Lower lobe of right lung (tissue), 2 donors: ENCODE data around the gene OR10A3. TPM values are rescaled to one million over a fixed set of nuclear protein-coding genes. Genes with fewer than 3 reads are reported as not detected.
"Not testable (repeated sequence)": the region's sequence is repeated elsewhere in the genome, so short reads cannot be mapped to it uniquely, and the experiment has no call there.

Experiments
- ATAC-seq, 2 donors: fragments of 200-7000 bp; cut with Tn5 transposase; one replicate each; pipeline ENCODE4 v1.9.1; 2020 to 2022; ENCODE audit warnings: mild to moderate bottlenecking in 2 of 2, moderate library complexity in 2 of 2
- DNase-seq: peaks from one replicate; pipeline ENCODE4 v3.0.0-alpha.2; 2020
- H3K27ac ChIP-seq: fragments of 200-600 bp; one replicate; pipeline ENCODE4 v1.8.0; 2022
- H3K27me3 ChIP-seq: fragments of 200-600 bp; one replicate; pipeline ENCODE4 v1.8.0; 2022; ENCODE audit warnings: low read depth
- H3K36me3 ChIP-seq: fragments of 200-600 bp; one replicate; pipeline ENCODE4 v1.8.0; 2022; ENCODE audit warnings: mild to moderate bottlenecking
- H3K4me1 ChIP-seq: fragments of 200-600 bp; one replicate; pipeline ENCODE4 v1.8.0; 2022
- H3K4me3 ChIP-seq: fragments of 200-600 bp; one replicate; pipeline ENCODE4 v1.8.0; 2022; ENCODE audit warnings: mild to moderate bottlenecking
- H3K9me3 ChIP-seq: fragments of 200-600 bp; one replicate; pipeline ENCODE4 v1.8.0; 2022
- CTCF ChIP-seq: fragments of 200-600 bp; IDR thresholded peaks from one replicate; pipeline ENCODE4 v1.8.0; 2022; ENCODE audit warnings: antibody characterized with exemption, mild to moderate bottlenecking
- intact Hi-C: fragments of 100-400 bp; cut with DNase I; formaldehyde crosslinking; loops from one replicate; pipeline ENCODE4 v1.11.0; 2022
- long read RNA-seq: library from polyadenylated mRNA; unstranded; transcript quantifications from one replicate; pipeline ENCODE4 v2.0.0, GENCODE V29; 2021
- total RNA-seq: library from RNA; stranded (reverse); fragmentation: NEBNext Ultra II Directional; extraction: Animal tissue kit (Norgen Biotek cat#: 25700); gene quantifications from one replicate; pipeline ENCODE4 v1.2.1, GENCODE V29; 2021
- donor health status: DM: no; HTN: yes; CAD: no; lungs with severe emphysema.

OR10A3 gene
- total RNA-seq, result not detected
- long read RNA-seq, result 0 reads

GRCh38 chr11:7941608-7942007 is at the start of gene OR10A3:
Gene OR10A3 (minus strand): TSS chr11:7941708. CDS start chr11:7939520, 2,188 bp downstream.
- ATAC-seq (no peak), DNase-seq (no peak)
- H3K9me3 ChIP-seq, result peaks cover 21% of the 10 kb centered on the region
- no peak for TF ChIP-seq CTCF
- H3K27me3 ChIP-seq, result no peaks in the 10 kb centered on the region
- H3K4me3 ChIP-seq, result no peak within 1 kb of the TSS
- no peaks in the 10 kb centered on the region for H3K36me3 ChIP-seq
- intact Hi-C loops, result no loop called here
- H3K27ac ChIP-seq, result no peak within 1 kb of the TSS
- H3K4me1 ChIP-seq, result no peaks in the 10 kb centered on the region

GRCh38 chr11:7987560-7987883 is 46.0 kb upstream of the OR10A3 start:
- not testable (repeated sequence) for DNase-seq, H3K27me3 ChIP-seq, H3K9me3 ChIP-seq
- Histone ChIP-seq H3K4me3 (peak overlapping the region; percentile 84), H3K36me3 (peaks cover 36% of the 10 kb centered on the region), H3K4me1 (peaks cover 33% of the 10 kb centered on the region), H3K27ac (peak overlapping the region; percentile 82)
- ATAC-seq, result peak; percentile 24 to 56
- intact Hi-C loops, result loop anchor here (5.0 kb wide), 1 partner anchor 95 kb away; no protein-coding TSS in a partner anchor

GRCh38 chr11:7986768-7987559 is 45.5 kb upstream of the OR10A3 start, which contains the start of gene EIF3F:
Gene EIF3F (plus strand): TSS chr11:7987337. CDS start chr11:7987353, 16 bp downstream.
- Histone ChIP-seq H3K4me3 (peak within 1 kb of the TSS; percentile 84), H3K4me1 (peaks cover 33% of the 10 kb centered on the region), H3K9me3 (no peaks in the 10 kb centered on the region), H3K36me3 (peaks cover 31% of the 10 kb centered on the region), H3K27ac (peak within 1 kb of the TSS; percentile 82), H3K27me3 (no peaks in the 10 kb centered on the region)
- intact Hi-C loops, result loop anchor here (5.0 kb wide), 1 partner anchor 95 kb away; no protein-coding TSS in a partner anchor
- peak; percentile 88 for TF ChIP-seq CTCF
- DNase-seq, result peak; percentile 87
- peak; percentile 99 for ATAC-seq

- DNase-seq, result no peak
- Histone ChIP-seq H3K9me3 (no peaks in the 10 kb centered on the region), H3K4me1 (peaks cover 23% of the 10 kb centered on the region), H3K4me3 (no peak overlapping the region), H3K27me3 (no peaks in the 10 kb centered on the region), H3K36me3 (peaks cover 6% of the 10 kb centered on the region), H3K27ac (no peak overlapping the region)
- no peak for ATAC-seq
- no peak for TF ChIP-seq CTCF
- intact Hi-C loops, result no loop called here
Measured at GRCh38 chr11:7983832-7984590, 42.5 kb upstream of the OR10A3 start.

GRCh38 chr11:7982582-7983119 is 41.1 kb upstream of the OR10A3 start:
- ATAC-seq (no peak), DNase-seq (no peak)
- Histone ChIP-seq H3K4me3 (no peak overlapping the region), H3K9me3 (no peaks in the 10 kb centered on the region), H3K27ac (no peak overlapping the region), H3K4me1 (peaks cover 10% of the 10 kb centered on the region), H3K27me3 (no peaks in the 10 kb centered on the region), H3K36me3 (no peaks in the 10 kb centered on the region)
- intact Hi-C loops, result no loop called here
- no peak for TF ChIP-seq CTCF
